ENCODE data around the gene DISP2. TPM values are rescaled to one million over a fixed set of nuclear protein-coding genes. Genes with fewer than 3 reads are reported as not detected.

The DISP2 gene
- total RNA-seq, 2 experiments from 2014 or later, result 1.5 to 2.0 TPM

DNA sequence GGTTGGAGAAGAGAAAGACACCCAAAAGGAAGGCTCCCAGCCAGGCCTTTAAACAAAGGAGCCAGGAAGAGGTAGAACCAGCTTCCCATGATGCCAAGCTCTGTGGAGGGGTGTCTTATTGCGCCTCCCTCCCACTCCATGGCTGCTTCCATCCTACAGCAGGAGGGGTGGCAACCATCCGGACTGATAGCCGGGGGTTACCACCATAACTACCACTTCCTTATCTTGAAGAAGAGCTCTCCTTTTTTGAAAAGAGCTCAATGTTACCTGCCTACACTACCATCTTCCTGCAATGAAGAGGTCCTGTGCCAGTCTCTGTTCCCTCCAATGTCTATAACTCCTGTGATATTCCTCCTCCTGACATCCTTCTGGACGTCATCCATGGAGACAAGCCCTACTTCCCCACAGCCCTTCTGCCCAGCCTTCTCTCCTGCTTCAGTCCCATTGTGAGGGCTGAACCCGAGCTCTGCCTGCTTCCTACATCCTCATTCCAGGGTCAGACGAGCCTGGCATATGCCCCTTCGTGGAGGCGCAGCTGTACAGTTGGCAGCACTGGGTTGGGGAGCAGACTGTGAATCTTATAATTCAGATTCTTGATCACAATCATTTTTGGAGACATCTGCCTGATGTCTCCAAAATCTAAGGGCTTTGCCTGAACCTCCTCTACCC lies 25.8 kb upstream of the DISP2 start:
- DNase-seq (no peak), ATAC-seq (ENCODE audit: low read depth) (no peak)
- Mint-ChIP-seq H3K4me3 (no peak overlapping the region), H3K9me3 (no peaks in the 10 kb centered on the region), H3K27ac (no peak overlapping the region), H3K27me3 (no peaks in the 10 kb centered on the region), H3K36me3 (no peaks in the 10 kb centered on the region), H3K4me1 (peaks cover 21% of the 10 kb centered on the region)
- POLR2A ChIA-PET, result interaction anchor here (0.6 kb wide), 1 partner anchor 77 kb away, joined by 3 read pairs; no protein-coding TSS in a partner anchor

DNA sequence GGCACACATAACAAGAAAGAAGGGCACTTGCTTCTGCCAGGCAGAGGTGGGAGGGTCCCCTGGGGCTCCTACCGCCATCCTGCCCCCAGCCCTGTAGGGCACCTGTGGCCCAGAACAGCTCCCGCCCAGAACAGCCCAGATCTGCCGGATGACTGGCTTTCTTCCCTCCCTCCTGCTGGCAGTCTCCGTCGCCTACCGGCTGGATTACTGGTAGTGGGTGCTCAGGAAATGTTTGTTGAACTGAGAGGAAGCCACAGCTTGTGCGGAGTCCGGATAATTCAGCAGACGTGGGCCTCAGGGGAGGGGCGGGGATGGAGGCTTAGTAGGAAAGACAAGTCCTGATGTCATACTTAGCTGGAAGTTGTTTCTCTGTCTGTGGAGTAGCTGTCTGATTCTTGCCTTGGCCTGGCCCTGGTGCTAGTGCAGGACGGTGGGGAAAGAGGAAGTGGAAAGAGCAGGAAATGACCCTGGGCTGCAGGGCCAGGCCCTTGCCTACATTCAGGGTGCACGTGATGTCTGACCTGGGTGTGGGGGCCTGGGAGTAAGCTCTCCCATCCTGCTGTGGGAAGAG lies 24.0 kb upstream of the DISP2 start:
- Mint-ChIP-seq H3K36me3 (no peaks in the 10 kb centered on the region), H3K27ac (peak overlapping the region; percentile 57), H3K4me3 (peak overlapping the region; percentile 55), H3K27me3 (no peaks in the 10 kb centered on the region), H3K4me1 (peaks cover 19% of the 10 kb centered on the region), H3K9me3 (no peaks in the 10 kb centered on the region)
- POLR2A ChIA-PET, result interaction anchor here (1.1 to 1.7 kb wide), 3 partner anchors 9 to 26 kb away, joined by 3 to 5 read pairs (median 4); partner anchors contain the start of gene PLCB2
- peak; percentile 32 for ATAC-seq (ENCODE audit: low read depth)
- DNase-seq, result peak; percentile 41

DNA sequence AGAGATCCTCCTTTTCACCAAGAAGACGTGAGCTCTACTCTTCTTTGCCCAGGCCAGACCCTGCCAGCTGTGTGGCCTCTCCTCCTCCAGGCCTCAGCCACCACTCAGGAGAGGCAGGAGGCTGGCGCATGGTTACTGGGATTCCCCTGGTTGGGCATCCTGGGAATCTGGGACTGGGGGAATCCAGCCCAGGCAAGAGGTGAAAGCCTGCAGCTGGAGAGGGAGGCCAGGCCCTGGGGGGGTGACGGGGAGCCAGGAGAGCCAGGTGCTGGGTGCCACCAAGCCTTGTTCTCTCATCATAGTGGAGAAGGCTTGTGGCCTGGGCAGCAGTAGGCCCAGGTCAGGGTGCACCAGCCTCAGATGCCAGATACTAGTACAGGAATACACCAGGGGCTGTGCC lies 23.5 kb upstream of the DISP2 start:
- H3K4me1 Mint-ChIP-seq, result peaks cover 19% of the 10 kb centered on the region
- H3K4me3 Mint-ChIP-seq, result peak overlapping the region; percentile 55
- DNase-seq (no peak), ATAC-seq (ENCODE audit: low read depth) (no peak)
- POLR2A ChIA-PET, result interaction anchor here (1.1 to 1.7 kb wide), 4 partner anchors 8 to 26 kb away, joined by 3 to 5 read pairs (median 4); partner anchors contain the start of gene PLCB2
- no peaks in the 10 kb centered on the region for H3K36me3 Mint-ChIP-seq
- peak overlapping the region; percentile 57 for H3K27ac Mint-ChIP-seq
- no peaks in the 10 kb centered on the region for H3K27me3 Mint-ChIP-seq
- no peaks in the 10 kb centered on the region for H3K9me3 Mint-ChIP-seq

DNA sequence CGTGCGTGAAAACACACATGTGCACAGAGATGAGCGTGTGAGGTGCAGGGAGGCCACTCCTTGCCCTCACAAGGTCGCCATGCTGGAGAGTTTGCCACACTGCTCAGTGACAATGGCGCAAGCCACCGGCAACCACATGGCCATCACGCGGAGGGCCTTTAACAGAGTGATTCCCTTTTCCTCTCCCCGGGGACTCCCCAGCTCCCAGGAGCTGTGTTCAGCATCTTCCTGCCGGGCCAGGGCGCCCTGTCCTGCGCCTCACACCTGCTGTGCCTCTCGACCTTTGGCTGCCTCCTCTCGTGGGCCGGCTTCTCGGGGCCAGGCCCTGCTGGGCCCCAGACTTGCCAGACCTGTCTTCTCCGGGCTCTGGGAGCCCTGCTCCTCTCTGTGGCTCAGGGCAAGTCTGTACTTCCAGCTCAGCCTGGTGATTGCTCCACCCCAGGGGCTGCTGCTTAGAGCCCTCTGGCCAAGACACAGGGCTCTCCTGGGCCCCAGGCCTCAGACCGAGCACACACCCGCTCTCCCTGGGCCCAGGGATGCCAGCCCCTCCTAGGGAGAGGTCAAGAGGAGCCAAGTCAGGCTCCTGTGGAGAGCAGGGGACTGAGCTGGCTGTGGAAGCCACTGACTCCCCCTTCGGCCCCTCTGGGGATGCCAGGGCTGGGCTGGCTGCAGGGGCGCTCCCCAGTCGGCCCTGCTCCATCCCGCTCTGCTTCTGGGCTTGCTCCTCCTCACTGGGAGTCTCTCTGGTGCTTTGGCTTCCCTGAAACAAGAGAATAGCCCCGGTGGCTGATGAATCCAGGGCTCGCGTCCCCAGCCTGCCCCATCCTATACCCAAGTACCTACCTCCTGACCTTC lies 22.9 kb upstream of the DISP2 start:
- DNase-seq, result no peak
- peaks cover 19% of the 10 kb centered on the region for H3K4me1 Mint-ChIP-seq
- H3K27ac Mint-ChIP-seq, result peak overlapping the region; percentile 42
- H3K9me3 Mint-ChIP-seq, result no peaks in the 10 kb centered on the region
- no peaks in the 10 kb centered on the region for H3K36me3 Mint-ChIP-seq
- ATAC-seq (ENCODE audit: low read depth), result no peak
- POLR2A ChIA-PET, result interaction anchor here (0.6 to 2.1 kb wide), 5 partner anchors 8 to 64 kb away, joined by 3 to 8 read pairs (median 4); partner anchors contain the start of gene PLCB2
- no peak overlapping the region for H3K4me3 Mint-ChIP-seq
- no peaks in the 10 kb centered on the region for H3K27me3 Mint-ChIP-seq

DNA sequence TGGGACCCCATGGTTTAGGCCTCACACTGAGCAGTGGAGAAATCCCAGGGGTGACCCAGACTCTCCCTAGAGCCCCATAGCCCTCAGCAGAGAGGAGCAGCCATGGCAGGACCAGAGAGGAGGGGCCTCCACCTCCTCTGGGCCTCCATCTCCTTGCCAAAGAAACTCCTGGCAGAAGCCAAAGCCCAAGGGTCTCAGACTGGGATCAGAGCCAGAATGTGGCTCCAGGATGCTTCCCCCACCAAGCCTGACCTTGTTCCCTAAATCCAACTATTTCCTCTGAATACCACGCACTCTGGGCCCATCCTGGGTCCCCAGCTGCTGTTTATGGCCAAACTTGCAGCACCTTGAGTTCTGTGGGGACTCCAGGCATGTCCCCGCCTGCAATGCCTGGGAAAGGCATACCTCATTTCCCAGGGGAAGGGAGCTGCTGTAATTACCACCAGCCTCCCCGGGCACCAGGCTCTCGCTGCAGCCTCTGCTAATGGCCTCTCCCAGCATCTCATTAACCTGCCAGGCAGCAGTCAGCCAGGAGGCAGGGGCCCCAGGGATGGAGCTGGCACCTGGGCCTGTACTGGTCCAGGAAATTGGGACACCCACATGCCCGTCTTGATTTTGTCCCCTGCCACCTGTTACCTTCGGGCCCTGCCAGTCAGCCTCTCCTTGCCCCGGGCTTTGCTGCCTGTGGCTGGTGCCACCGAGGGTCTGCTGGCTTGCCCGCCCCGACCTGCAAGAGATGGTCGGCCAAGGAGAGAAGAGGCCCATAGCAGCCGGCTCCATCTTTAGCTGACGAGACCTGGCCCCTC lies 21.9 kb upstream of the DISP2 start:
- Mint-ChIP-seq H3K4me3 (no peak overlapping the region), H3K27ac (no peak overlapping the region), H3K4me1 (peaks cover 19% of the 10 kb centered on the region), H3K36me3 (no peaks in the 10 kb centered on the region), H3K9me3 (no peaks in the 10 kb centered on the region), H3K27me3 (no peaks in the 10 kb centered on the region)
- DNase-seq (no peak), ATAC-seq (ENCODE audit: low read depth) (no peak)
- POLR2A ChIA-PET, result interaction anchor here (1.1 to 2.1 kb wide), 4 partner anchors 9 to 28 kb away, joined by 3 to 8 read pairs (median 5); partner anchors contain the start of gene PLCB2

DNA sequence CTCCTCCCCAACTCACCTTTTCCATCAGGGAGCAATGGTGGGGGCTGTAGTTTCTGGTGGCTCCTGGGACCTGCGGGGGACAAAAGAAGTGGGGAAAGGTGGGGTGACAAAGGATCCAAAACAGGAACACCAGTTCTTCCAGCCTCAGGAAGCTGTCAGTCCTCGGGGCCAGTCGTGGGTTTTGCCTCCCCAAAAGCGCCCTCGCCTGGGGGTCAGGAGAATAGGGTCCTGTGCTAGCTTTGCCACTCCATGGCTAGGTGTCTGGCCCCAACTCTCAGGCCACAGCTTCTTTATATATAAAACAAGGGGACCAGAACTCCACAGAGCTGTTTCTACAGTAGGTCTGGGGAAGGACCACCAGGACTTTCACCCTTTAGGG lies 21.3 kb upstream of the DISP2 start:
- POLR2A ChIA-PET, result interaction anchor here (1.5 to 2.1 kb wide), 3 partner anchors 11 to 29 kb away, joined by 4 to 8 read pairs (median 6); partner anchors contain the start of gene PLCB2
- Mint-ChIP-seq H3K36me3 (no peaks in the 10 kb centered on the region), H3K27ac (no peak overlapping the region), H3K4me1 (peaks cover 19% of the 10 kb centered on the region), H3K4me3 (no peak overlapping the region), H3K9me3 (no peaks in the 10 kb centered on the region), H3K27me3 (no peaks in the 10 kb centered on the region)
- ATAC-seq (ENCODE audit: low read depth) (no peak), DNase-seq (peak; percentile 35)

DNA sequence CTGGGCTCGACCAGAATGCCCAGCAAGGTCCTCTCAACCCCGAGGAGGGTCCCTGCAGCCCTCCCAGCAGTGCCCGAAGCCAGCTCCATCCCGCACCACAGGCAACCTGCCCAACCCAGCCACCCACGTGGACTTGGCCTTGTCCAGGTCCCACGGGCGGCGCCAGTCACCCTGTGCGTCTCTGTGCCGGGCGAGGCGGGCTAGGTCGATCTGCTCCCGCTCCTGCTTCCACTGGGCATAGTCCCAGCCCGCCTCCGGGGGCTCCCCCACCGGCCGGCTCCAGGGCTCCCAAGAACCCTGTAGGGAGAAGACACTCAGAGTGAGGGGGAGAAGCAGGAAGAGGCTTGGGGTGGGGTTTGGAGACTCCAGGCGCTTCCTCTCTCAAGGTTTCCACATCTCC lies 20.4 kb upstream of the DISP2 start:
- Mint-ChIP-seq H3K4me1 (peaks cover 16% of the 10 kb centered on the region), H3K9me3 (no peaks in the 10 kb centered on the region), H3K36me3 (no peaks in the 10 kb centered on the region), H3K27ac (no peak overlapping the region), H3K27me3 (no peaks in the 10 kb centered on the region), H3K4me3 (no peak overlapping the region)
- POLR2A ChIA-PET, result interaction anchor here (0.7 to 1.8 kb wide), 5 partner anchors 13 to 78 kb away, joined by 3 to 6 read pairs (median 4); partner anchors contain the start of gene PLCB2
- DNase-seq, result no peak
- ATAC-seq (ENCODE audit: low read depth), result no peak

DNA sequence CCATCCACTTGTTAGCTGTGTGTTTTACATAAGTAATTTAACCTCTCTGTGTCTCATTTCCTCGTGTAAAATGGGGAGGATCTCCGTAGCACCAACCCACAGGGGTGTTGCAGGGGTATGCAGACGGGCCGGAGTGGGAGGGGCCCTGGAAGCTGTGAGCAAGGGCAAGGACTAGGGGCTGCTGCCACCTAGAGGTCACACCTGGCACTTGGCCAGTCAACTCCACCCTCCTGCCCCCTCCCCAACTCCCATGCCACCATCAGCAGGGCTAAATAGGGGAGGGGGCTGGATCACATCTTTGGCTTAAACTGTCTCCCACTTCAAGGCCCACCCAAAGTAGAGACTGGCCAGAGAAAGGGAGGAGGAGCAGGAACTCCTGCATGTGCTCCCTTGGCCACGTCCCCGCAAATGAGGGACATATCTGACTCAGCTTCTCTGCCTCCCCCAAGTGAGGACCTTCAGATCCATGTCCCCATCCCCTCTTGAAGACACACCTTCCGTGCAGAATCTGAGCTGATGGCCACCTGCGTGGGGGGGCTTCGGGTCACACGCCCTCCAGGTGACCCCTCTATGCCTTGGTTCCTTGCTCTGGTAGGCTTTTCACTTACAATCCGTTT lies 19.9 kb upstream of the DISP2 start:
- H3K27me3 Mint-ChIP-seq, result no peaks in the 10 kb centered on the region
- peaks cover 14% of the 10 kb centered on the region for H3K4me1 Mint-ChIP-seq
- POLR2A ChIA-PET, result interaction anchor here (0.7 to 1.8 kb wide), 5 partner anchors 13 to 78 kb away, joined by 3 to 6 read pairs (median 4); partner anchors contain the start of gene PLCB2
- no peak overlapping the region for H3K27ac Mint-ChIP-seq
- peak; percentile 75 for ATAC-seq (ENCODE audit: low read depth)
- no peak overlapping the region for H3K4me3 Mint-ChIP-seq
- no peaks in the 10 kb centered on the region for H3K36me3 Mint-ChIP-seq
- DNase-seq, result peak; percentile 77
- H3K9me3 Mint-ChIP-seq, result no peaks in the 10 kb centered on the region

DNA sequence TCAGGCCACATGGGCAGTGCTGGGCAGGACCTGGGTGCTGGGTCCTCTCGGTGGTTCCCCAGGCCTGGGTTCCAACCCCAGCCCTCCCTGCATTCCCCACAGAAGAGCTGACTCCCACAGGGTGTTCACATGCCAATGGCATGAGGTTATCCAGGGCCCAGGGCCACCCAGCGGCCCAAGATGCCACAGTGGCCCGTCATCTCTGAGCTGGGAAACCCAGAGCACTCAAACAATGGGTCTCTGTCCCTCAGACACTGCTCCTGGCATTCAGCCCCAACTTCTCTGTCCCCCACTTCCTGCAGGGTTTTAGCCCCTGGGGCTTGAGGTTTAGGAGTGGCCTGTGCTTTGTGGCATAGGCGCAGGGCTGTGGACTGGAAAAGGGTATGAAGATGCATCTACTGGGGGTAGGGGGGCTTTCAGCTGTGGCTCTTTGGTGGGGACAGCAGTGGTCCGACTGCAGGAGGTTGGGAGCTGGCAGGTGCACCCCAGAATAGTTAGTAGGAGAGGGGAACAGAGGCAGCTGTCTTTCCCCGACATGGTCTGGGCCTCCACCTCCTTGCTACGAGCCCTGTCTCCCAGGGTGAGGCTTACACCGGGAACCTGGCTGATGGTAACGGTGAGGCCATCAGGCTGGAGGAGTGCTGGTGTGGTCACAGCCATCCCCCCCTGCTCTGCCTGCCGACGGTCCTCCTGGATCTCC lies 18.9 kb upstream of the DISP2 start:
- no peaks in the 10 kb centered on the region for H3K27me3 Mint-ChIP-seq
- no peak overlapping the region for H3K4me3 Mint-ChIP-seq
- H3K27ac Mint-ChIP-seq, result no peak overlapping the region
- H3K4me1 Mint-ChIP-seq, result peaks cover 11% of the 10 kb centered on the region
- POLR2A ChIA-PET, result interaction anchor here (0.6 to 1.3 kb wide), 2 partner anchors 59 to 79 kb away, joined by 3 read pairs; no protein-coding TSS in a partner anchor
- ATAC-seq (ENCODE audit: low read depth) (no peak), DNase-seq (no peak)
- H3K9me3 Mint-ChIP-seq, result no peaks in the 10 kb centered on the region
- no peaks in the 10 kb centered on the region for H3K36me3 Mint-ChIP-seq

DNA sequence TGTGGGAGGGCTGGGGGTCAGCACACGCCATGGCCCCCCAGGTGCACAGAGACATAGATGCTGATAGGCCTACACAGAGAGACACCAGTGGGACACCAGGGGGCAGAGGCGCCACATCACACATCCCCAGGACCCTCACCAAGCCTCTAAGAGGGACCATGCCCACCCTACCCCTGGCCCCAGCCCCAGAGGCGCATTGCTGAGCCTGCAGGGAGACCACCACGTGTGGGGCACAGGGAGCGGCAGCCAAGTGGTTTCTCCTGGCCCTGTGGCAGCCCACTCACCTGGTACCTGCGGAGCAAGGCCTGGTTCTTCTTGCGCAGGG lies 18.4 kb upstream of the DISP2 start:
- DNase-seq (no peak), ATAC-seq (ENCODE audit: low read depth) (no peak)
- Mint-ChIP-seq H3K27ac (no peak overlapping the region), H3K4me1 (peaks cover 6% of the 10 kb centered on the region), H3K4me3 (no peak overlapping the region), H3K9me3 (no peaks in the 10 kb centered on the region), H3K36me3 (no peaks in the 10 kb centered on the region), H3K27me3 (no peaks in the 10 kb centered on the region)
- POLR2A ChIA-PET, result interaction anchor here (0.6 to 1.1 kb wide), 2 partner anchors 32 to 80 kb away, joined by 3 to 5 read pairs; partner anchors contain the start of gene PLCB2

DNA sequence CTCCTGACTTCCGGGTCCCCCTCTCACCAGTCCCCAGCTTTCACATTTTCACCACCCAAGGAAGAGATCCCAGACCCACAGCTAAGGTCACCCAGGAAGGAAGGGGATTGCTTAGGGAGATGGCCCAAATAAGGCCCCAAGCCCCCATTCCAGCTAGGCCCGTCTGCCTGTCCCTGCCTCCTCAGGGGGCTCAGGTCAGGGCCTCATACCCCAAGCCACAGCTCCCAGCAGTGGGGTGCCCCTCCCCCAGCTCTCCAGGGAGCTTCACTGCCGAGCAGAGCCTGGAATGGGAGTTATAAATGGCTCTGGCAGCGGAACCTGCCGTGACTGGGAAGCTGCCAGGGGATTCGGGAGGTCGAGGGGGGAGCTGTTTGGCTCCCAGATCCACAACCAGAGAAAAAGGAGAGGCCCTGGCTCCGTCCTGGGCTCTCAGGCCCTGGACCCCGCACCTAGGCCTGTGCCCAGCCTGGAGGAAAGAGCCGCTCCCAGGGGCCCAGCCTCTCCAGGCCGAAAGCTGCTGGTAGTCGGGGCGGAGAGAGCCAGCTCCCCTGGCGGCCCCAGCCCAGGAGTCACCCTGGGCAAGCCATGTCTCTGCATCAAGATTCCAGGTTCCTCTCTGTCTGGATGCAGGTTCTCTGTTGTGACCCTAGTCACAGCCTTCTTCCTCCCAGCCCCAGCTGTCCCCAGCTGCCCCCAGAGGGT lies 17.8 kb upstream of the DISP2 start:
- Mint-ChIP-seq H3K27ac (no peak overlapping the region), H3K4me1 (peaks cover 5% of the 10 kb centered on the region), H3K9me3 (no peaks in the 10 kb centered on the region), H3K4me3 (no peak overlapping the region), H3K36me3 (no peaks in the 10 kb centered on the region), H3K27me3 (no peaks in the 10 kb centered on the region)
- DNase-seq (no peak), ATAC-seq (ENCODE audit: low read depth) (no peak)
- POLR2A ChIA-PET, result interaction anchor here (1.1 kb wide), 1 partner anchor 33 kb away, joined by 5 read pairs; the partner anchor contains the start of gene PLCB2

Measured in activated naive CD8-positive, alpha-beta T cell treated with anti-CD3 and anti-CD28 coated beads, Interleukin-2, amount 10 ng/mL, durations not matched to agents 7 days and 5 days (primary cell).